Tibial nerve (tissue), 3 donors: ENCODE results near the gene FARP1.

Experiments
- CTCF ChIP-seq, 5 experiments: fragments of 200-600 bp in 3 of 5; fragments of 450-650 bp in 2 of 5; sonication (generic) in 3 of 5; IDR thresholded peaks; one replicate each; pipeline ENCODE4 v1.5.1; 2016 to 2019; ENCODE audit warnings: antibody characterized with exemption in 5 of 5, mild to moderate bottlenecking in 3 of 5, moderate library complexity in 2 of 5
- POLR2A ChIP-seq, 2 donors: fragments of 450-650 bp; IDR thresholded peaks; one replicate each; pipeline ENCODE4 v1.6.1; 2017; ENCODE audit warnings: antibody characterized with exemption in 2 of 2, mild to moderate bottlenecking in 2 of 2, moderate library complexity in 2 of 2

GRCh38 chr13:98358937-98359336 is 216.0 kb downstream of the FARP1 start:
- TF ChIP-seq CTCF (IDR thresholded peaks at IDR 0.05) (no peak), POLR2A (IDR thresholded peaks at IDR 0.05) (no peak)
